Stimulated activated CD8-positive, alpha-beta memory T cell treated with anti-CD3 and anti-CD28 coated beads, Interleukin-15, amount 100 ng/mL, for 1 hour (primary cell): Measurements from ENCODE around the gene TRIM32.
"Not testable (repeated sequence)": the region's sequence is repeated elsewhere in the genome, so short reads cannot be mapped to it uniquely, and the experiment has no call there.

Experiments
- DNase-seq: peaks from one replicate; pipeline ENCODE4 v3.0.0-alpha.2; 2020; ENCODE audit warnings: low read depth

The TRIM32 gene

GRCh38 chr9:116674210-116674980 lies 12.7 kb upstream of the TRIM32 start:
- no peak for DNase-seq

GRCh38 chr9:116683535-116683934 lies 3.6 kb upstream of the TRIM32 start:
- DNase-seq = no peak

- DNase-seq = no peak
Measured at GRCh38 chr9:116685166-116685565, 1.9 kb upstream of the TRIM32 start.

GRCh38 chr9:116686135-116686534 lies 970 bp upstream of the TRIM32 start:
- no peak for DNase-seq

- no peak for DNase-seq
Measured at GRCh38 chr9:116686693-116687073, 422 bp upstream of the TRIM32 start.

- no peak for DNase-seq
Measured at GRCh38 chr9:116687754-116688135, 640 bp downstream of the TRIM32 start.

GRCh38 chr9:116688806-116689485 lies 1.8 kb downstream of the TRIM32 start:
- no peak for DNase-seq

GRCh38 chr9:116689486-116690032 lies 2.5 kb downstream of the TRIM32 start:
- no peak for DNase-seq

GRCh38 chr9:116690805-116691204 lies 3.7 kb downstream of the TRIM32 start:
- DNase-seq = not testable (repeated sequence)

- DNase-seq = no peak
Measured at GRCh38 chr9:116691607-116692006, 4.5 kb downstream of the TRIM32 start.

- no peak for DNase-seq
Measured at GRCh38 chr9:116692616-116693015, 5.5 kb downstream of the TRIM32 start.

- no peak for DNase-seq
Measured at GRCh38 chr9:116693233-116693731, 6.2 kb downstream of the TRIM32 start.

GRCh38 chr9:116694785-116695291 lies 7.7 kb downstream of the TRIM32 start:
- no peak for DNase-seq

GRCh38 chr9:116695438-116695837 lies 8.3 kb downstream of the TRIM32 start:
- no peak for DNase-seq

GRCh38 chr9:116697362-116697761 lies 10.3 kb downstream of the TRIM32 start:
- no peak for DNase-seq

- no peak for DNase-seq
Measured at GRCh38 chr9:116697887-116698286, 10.8 kb downstream of the TRIM32 start.

- no peak for DNase-seq
Measured at GRCh38 chr9:116700279-116700678, 13.2 kb downstream of the TRIM32 start.

- no peak for DNase-seq
Measured at GRCh38 chr9:116700882-116701865, 14.1 kb downstream of the TRIM32 start.

GRCh38 chr9:116701940-116702642 lies 15.0 kb downstream of the TRIM32 start:
- DNase-seq = no peak

GRCh38 chr9:116703634-116704033 lies 16.5 kb downstream of the TRIM32 start:
- no peak for DNase-seq

GRCh38 chr9:116704470-116704869 lies 17.4 kb downstream of the TRIM32 start:
- no peak for DNase-seq
